ENCODE measurements around the gene FREM3. TPM values are rescaled to one million over a fixed set of nuclear protein-coding genes. Genes with fewer than 3 reads are reported as not detected.
"Not testable (repeated sequence)": the region's sequence is repeated elsewhere in the genome, so short reads cannot be mapped to it uniquely, and the experiment has no call there.

The FREM3 gene
- total and polyA plus RNA-seq, 7 donors: under 0.01 TPM; not detected in 6

DNA sequence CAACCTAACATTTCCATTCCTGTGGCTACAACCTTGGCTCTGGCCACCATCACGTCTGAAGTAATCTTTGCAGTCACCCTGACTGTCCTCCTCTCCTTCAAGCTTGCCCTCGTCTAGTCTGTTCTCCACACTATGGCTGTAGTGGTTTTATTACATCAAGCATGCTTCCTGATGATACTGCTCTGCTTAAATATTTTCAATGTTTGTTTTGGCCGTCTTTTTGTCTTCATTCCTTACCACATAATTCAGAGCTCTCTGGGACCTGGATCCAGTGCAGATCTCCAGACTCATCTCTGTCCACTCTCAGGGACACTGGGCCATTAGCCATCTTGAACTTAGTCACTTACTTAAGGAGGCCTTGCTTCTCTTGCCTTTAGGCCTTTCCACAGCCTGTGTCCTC is 27.7 kb upstream of the FREM3 start:
- Histone ChIP-seq H3K27me3 (no peaks in the 10 kb centered on the region), H3K27ac (no peak overlapping the region), H3K36me3 (no peaks in the 10 kb centered on the region), H3K4me3 (no peak overlapping the region), H3K4me1 (peaks cover 0 to 13% (median 4%) of the 10 kb centered on the region in 4 donors), H3K9me3 (no peaks in the 10 kb centered on the region)
- intact Hi-C loops (cut with DNase I): no loop called here
- no peak for DNase-seq
- 49 to 56% methylated on average over 3 of the region's 3 CpGs for WGBS, 2 donors
- TF ChIP-seq POLR2AphosphoS5 (IDR thresholded peaks at IDR 0.05): no peak
- no peak for TF ChIP-seq CTCF (IDR thresholded peaks at IDR 0.05)
- no peak for TF ChIP-seq EP300 (IDR thresholded peaks at IDR 0.05)
- TF ChIP-seq POLR2A (IDR thresholded peaks at IDR 0.05): no peak

DNA sequence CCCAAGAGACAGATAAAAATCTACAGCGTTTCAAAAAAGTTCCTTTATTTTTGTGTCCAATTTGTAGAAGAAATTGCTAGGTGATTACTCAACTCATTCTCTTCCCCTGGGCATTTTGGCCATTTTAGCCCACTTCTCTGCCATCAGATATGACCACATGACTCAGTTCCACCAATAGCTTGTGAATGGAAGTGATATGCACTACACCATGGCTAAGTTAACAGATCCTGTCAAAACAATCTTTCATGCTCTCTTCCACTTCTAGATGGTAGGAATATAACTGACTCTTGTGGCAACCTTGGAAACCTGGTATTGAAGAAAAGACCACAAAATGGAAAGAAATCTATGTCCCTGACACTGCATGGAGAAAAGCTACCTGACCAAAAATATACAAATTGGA is 26.2 kb upstream of the FREM3 start:
- 90 to 96% methylated on average over 1 of the region's 1 CpG for WGBS, 2 donors
- intact Hi-C loops (cut with DNase I): no loop called here
- H3K27ac ChIP-seq: no peak overlapping the region
- TF ChIP-seq EP300 (IDR thresholded peaks at IDR 0.05) (no peak), POLR2AphosphoS5 (IDR thresholded peaks at IDR 0.05) (no peak), POLR2A (IDR thresholded peaks at IDR 0.05) (no peak), CTCF (IDR thresholded peaks at IDR 0.05) (no peak)
- no peaks in the 10 kb centered on the region for H3K36me3 ChIP-seq
- DNase-seq: no peak
- H3K4me3 ChIP-seq: no peak overlapping the region
- no peaks in the 10 kb centered on the region for H3K27me3 ChIP-seq
- H3K9me3 ChIP-seq: no peaks in the 10 kb centered on the region
- peaks cover 0 to 6% (median 2%) of the 10 kb centered on the region in 4 donors for H3K4me1 ChIP-seq

- intact Hi-C loops (cut with DNase I): no loop called here
- no peak for TF ChIP-seq POLR2A (IDR thresholded peaks at IDR 0.05)
- TF ChIP-seq POLR2AphosphoS5 (IDR thresholded peaks at IDR 0.05): no peak
- WGBS, 2 donors: 87 to 90% methylated on average over 1 of the region's 1 CpG
- H3K4me1 ChIP-seq: no peaks in the 10 kb centered on the region
- no peak overlapping the region for H3K27ac ChIP-seq
- H3K4me3 ChIP-seq: no peak overlapping the region
- H3K9me3 ChIP-seq: no peaks in the 10 kb centered on the region
- H3K27me3 ChIP-seq: no peaks in the 10 kb centered on the region
- no peaks in the 10 kb centered on the region for H3K36me3 ChIP-seq
- DNase-seq: no peak
These were observed 20.8 kb upstream of the FREM3 start for GRCh38 chr4:143721317-143721716.

DNA sequence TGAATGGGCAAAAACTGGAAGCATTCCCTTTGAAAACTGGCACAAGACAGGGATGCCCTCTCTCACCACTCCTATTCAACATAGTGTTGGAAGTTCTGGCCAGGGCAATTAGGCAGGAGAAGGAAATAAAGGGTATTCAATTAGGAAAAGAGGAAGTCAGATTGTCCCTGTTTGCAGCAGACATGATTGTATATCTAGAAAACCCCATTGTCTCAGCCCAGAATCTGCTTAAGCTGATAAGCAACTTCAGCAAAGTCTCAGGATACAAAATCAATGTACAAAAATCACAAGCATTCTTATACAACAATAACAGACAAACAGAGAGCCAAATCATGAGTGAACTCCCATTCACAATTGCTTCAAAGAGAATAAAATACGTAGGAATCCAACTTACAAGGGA is 18.3 kb upstream of the FREM3 start:
- H3K4me3 ChIP-seq; DNase-seq; H3K4me1 ChIP-seq; H3K9me3 ChIP-seq; intact Hi-C loops (cut with DNase I); H3K27me3 ChIP-seq; H3K27ac ChIP-seq; H3K36me3 ChIP-seq: not testable (repeated sequence)
- WGBS, 2 donors: 38% methylated on average over 1 of the region's 1 CpG; no CpG with 5 or more reads in 1 of the 2 donors

GRCh38 chr4:143713955-143714625 is 13.6 kb upstream of the FREM3 start:
- intact Hi-C loops (cut with DNase I): no loop called here
- Histone ChIP-seq H3K27me3 (no peaks in the 10 kb centered on the region), H3K9me3 (no peaks in the 10 kb centered on the region), H3K4me3 (no peak overlapping the region), H3K4me1 (no peaks in the 10 kb centered on the region), H3K36me3 (no peaks in the 10 kb centered on the region), H3K27ac (no peak overlapping the region)
- 89 to 95% methylated on average over 2 of the region's 2 CpGs for WGBS, 2 donors
- DNase-seq: no peak
- TF ChIP-seq POLR2AphosphoS5 (IDR thresholded peaks at IDR 0.05) (no peak), EP300 (IDR thresholded peaks at IDR 0.05) (no peak), CTCF (IDR thresholded peaks at IDR 0.05) (no peak), POLR2A (IDR thresholded peaks at IDR 0.05) (no peak)

DNA sequence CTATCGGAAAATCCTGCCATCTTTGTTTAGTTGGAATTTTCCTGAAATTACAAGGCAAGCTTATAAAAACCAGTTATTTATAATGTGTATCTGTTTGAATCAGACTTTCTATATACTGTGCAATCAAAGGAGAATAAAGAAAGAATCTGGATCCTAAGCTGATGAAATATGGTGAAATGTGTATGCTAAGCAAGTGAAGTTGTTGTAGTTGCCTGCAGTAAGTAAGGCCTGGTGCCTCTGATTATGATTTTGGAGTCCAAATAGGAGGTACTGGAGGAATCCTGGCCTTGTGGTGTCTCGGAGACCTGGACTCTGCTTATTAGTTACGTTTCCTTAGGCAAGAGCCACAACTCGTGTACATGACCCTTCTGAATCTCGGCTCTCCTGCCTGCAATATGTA is 13.1 kb upstream of the FREM3 start:
- no peaks in the 10 kb centered on the region for H3K27me3 ChIP-seq
- intact Hi-C loops (cut with DNase I): no loop called here
- no peaks in the 10 kb centered on the region for H3K4me1 ChIP-seq
- H3K4me3 ChIP-seq: no peak overlapping the region
- no peak for TF ChIP-seq EP300 (IDR thresholded peaks at IDR 0.05)
- TF ChIP-seq POLR2A (IDR thresholded peaks at IDR 0.05): no peak
- no peak for TF ChIP-seq CTCF (IDR thresholded peaks at IDR 0.05)
- TF ChIP-seq POLR2AphosphoS5 (IDR thresholded peaks at IDR 0.05): no peak
- H3K27ac ChIP-seq: no peak overlapping the region
- 91 to 92% methylated on average over 5 of the region's 5 CpGs for WGBS, 2 donors
- no peaks in the 10 kb centered on the region for H3K36me3 ChIP-seq
- no peak for DNase-seq
- H3K9me3 ChIP-seq: no peaks in the 10 kb centered on the region
